T-cell (primary cell): ENCODE results near the gene ZFPM1. TPM values are rescaled to one million over a fixed set of nuclear protein-coding genes. Genes with fewer than 3 reads are reported as not detected.
A peak's percentile ranks its signal among the peaks of the same experiment; 100 is the strongest.

Experiments
- ATAC-seq, 4 experiments: fragments of 200-7000 bp in 3 of 4; fragments of 150-1000 bp in 1 of 4; cut with Tn5 transposase; replicated peaks in 1 of 4; 1 replicate in 3 of 4; 2 replicates in 1 of 4; pipeline ENCODE4 v1.10.0; 2021; ENCODE audit warnings: moderate library complexity in 3 of 4, mild to moderate bottlenecking in 2 of 4, moderate number of reproducible peaks in 1 of 4
- CTCF ChIA-PET, 2 donors: fragments of 300-600 bp; sonication (Branson Sonifier 250); formaldehyde crosslinking; loops; one replicate each; lab custom pipeline; 2022; ENCODE audit warnings: antibody characterized with exemption in 2 of 2; lab: Charles Lee
- POLR2A ChIA-PET, 2 donors: fragments of 300-600 bp; sonication (Branson Sonifier 250); formaldehyde crosslinking; loops; one replicate each; lab custom pipeline; 2022; ENCODE audit warnings: antibody characterized with exemption in 2 of 2; lab: Charles Lee
- DNase-seq, 35 experiments: peaks; one replicate each; pipeline versions ENCODE4 v3.0.0 to v3.0.0-alpha.2; 2013 to 2023
- H3K27ac ChIP-seq: one replicate; pipeline ENCODE4 v1.5.1; 2013; ENCODE audit warnings: low read length
- H3K27me3 ChIP-seq, 2 experiments: replicated peaks in 1 of 2; 1 replicate in 1 of 2; 2 replicates in 1 of 2; pipeline versions ENCODE4 v1.6.1 to v1.7.0; 2013; ENCODE audit warnings: low read length in 1 of 2, mixed read lengths in 1 of 2; ENCODE audit not compliant: control insufficient read depth in 2 of 2, insufficient read depth in 2 of 2; ENCODE audit errors: extremely low read depth in 1 of 2
- H3K36me3 ChIP-seq, 2 donors: 1 replicate in 1 of 2; 2 replicates in 1 of 2; pipeline versions ENCODE4 v1.6.1 to v1.7.0; 2013; ENCODE audit warnings: low read length in 1 of 2; ENCODE audit not compliant: control insufficient read depth in 2 of 2, insufficient read depth in 1 of 2; ENCODE audit errors: extremely low read depth in 1 of 2
- H3K4me1 ChIP-seq, 2 experiments: 1 replicate in 1 of 2; 2 replicates in 1 of 2; pipeline versions ENCODE4 v1.6.1 to v1.7.0; 2013; ENCODE audit warnings: low read length in 2 of 2, mixed read lengths in 1 of 2; ENCODE audit not compliant: insufficient read depth in 2 of 2, control insufficient read depth in 1 of 2; ENCODE audit errors: extremely low read depth in 1 of 2
- H3K4me3 ChIP-seq, 2 donors: 1 replicate in 1 of 2; 2 replicates in 1 of 2; pipeline versions ENCODE4 v1.5.1 to v1.7.0; 2013; ENCODE audit warnings: mild to moderate bottlenecking in 2 of 2, low read length in 1 of 2, moderate library complexity in 1 of 2; ENCODE audit not compliant: control insufficient read depth in 1 of 2; ENCODE audit errors: extremely low read depth in 1 of 2
- H3K9me3 ChIP-seq: 2 replicates; pipeline ENCODE4 v1.7.0; 2013
- H3K27ac Mint-ChIP-seq, 2 donors: one replicate each; pipeline ENCODE4 v1.8.0; 2020 to 2021; ENCODE audit warnings: mild to moderate bottlenecking in 2 of 2, mixed read lengths in 2 of 2
- H3K27me3 Mint-ChIP-seq, 2 donors: one replicate each; pipeline ENCODE4 v1.8.0; 2021 to 2022; ENCODE audit warnings: mixed read lengths in 2 of 2
- H3K36me3 Mint-ChIP-seq: one replicate; pipeline ENCODE4 v1.8.0; 2021; ENCODE audit warnings: mixed read lengths
- H3K4me1 Mint-ChIP-seq, 3 donors: one replicate each; pipeline ENCODE4 v1.8.0; 2020 to 2022; ENCODE audit warnings: mixed read lengths in 3 of 3, mild to moderate bottlenecking in 1 of 3
- H3K4me3 Mint-ChIP-seq, 3 donors: one replicate each; pipeline ENCODE4 v1.8.0; 2020 to 2022; ENCODE audit warnings: mild to moderate bottlenecking in 3 of 3, mixed read lengths in 3 of 3, moderate library complexity in 3 of 3
- H3K9me3 Mint-ChIP-seq, 3 donors: one replicate each; pipeline ENCODE4 v1.8.0; 2020 to 2022; ENCODE audit warnings: mixed read lengths in 3 of 3
- WGBS: methylation state at CpG from one replicate; pipeline ENCODE4 v1.1.5; 2013; ENCODE audit warnings: missing lambda C conversion rate; ENCODE audit not compliant: insufficient coverage; 5-methylcytosine and 5-hydroxymethylcytosine counted together
- total RNA-seq, 35 experiments: library from RNA in 6 of 35; stranded (reverse) in 6 of 35; fragments of 120-200 nt in 1 of 35; gene quantifications; one replicate each; pipeline versions ENCODE4 v1.2.1 to v1.2.4 and lab custom pipeline; 2013 to 2026

ZFPM1 gene
- total RNA-seq, 5 donors from 2014 or later (not counting 1 experiment from before 2014, with no cell fraction given) = 19.6 to 38.4 (median 33.1) TPM

- Mint-ChIP-seq H3K27ac (peak overlapping the region in 1 of 2 donors; percentile 48), H3K4me3 (peak overlapping the region in 1 of 3 donors; percentile 45)
- POLR2A ChIA-PET = no interaction called here
Observed at GRCh38 chr16:88458039-88458772, 5.1 kb downstream of the ZFPM1 start.

GRCh38 chr16:88458773-88459235 lies 5.7 kb downstream of the ZFPM1 start:
- Histone ChIP-seq H3K27me3 (no peaks in the 10 kb centered on the region), H3K4me1 (peaks cover 16 to 92% of the 10 kb centered on the region in 2 experiments), H3K27ac (no peak overlapping the region), H3K9me3 (no peaks in the 10 kb centered on the region), H3K4me3 (no peak overlapping the region), H3K36me3 (peaks cover 0 to 5% of the 10 kb centered on the region in 2 donors)
- 94% methylated on average over 11 of the region's 12 CpGs for WGBS
- Mint-ChIP-seq H3K36me3 (no peaks in the 10 kb centered on the region), H3K9me3 (no peaks in the 10 kb centered on the region), H3K27ac (no peak overlapping the region), H3K27me3 (no peaks in the 10 kb centered on the region), H3K4me1 (peaks cover 51 to 65% (median 55%) of the 10 kb centered on the region in 3 donors), H3K4me3 (no peak overlapping the region)
- CTCF ChIA-PET = no interaction called here
- POLR2A ChIA-PET = interaction anchor here in 1 of 2 donors (0.6 to 0.7 kb wide), 2 partner anchors 9 to 10 kb away, joined by 4 read pairs; no protein-coding TSS in a partner anchor
- DNase-seq = no peak
- ATAC-seq = no peak

More at GRCh38 chr16:88458039-88458772, 5.1 kb downstream of the ZFPM1 start:
- Histone ChIP-seq H3K27me3 (no peaks in the 10 kb centered on the region), H3K4me1 (peaks cover 16 to 86% of the 10 kb centered on the region in 2 experiments), H3K36me3 (peaks cover 0 to 5% of the 10 kb centered on the region in 2 donors), H3K4me3 (no peak overlapping the region), H3K9me3 (no peaks in the 10 kb centered on the region), H3K27ac (no peak overlapping the region)
- Mint-ChIP-seq H3K27me3 (no peaks in the 10 kb centered on the region), H3K4me1 (peaks cover 45 to 59% (median 50%) of the 10 kb centered on the region in 3 donors), H3K9me3 (no peaks in the 10 kb centered on the region), H3K36me3 (no peaks in the 10 kb centered on the region)
- CTCF ChIA-PET = interaction anchor here in 1 of 2 donors (0.6 kb wide), 1 partner anchor 96 kb away, joined by 4 read pairs; no protein-coding TSS in a partner anchor
- no peak for DNase-seq
- WGBS = 90% methylated on average over 20 of the region's 20 CpGs
- ATAC-seq = no peak

GRCh38 chr16:88459366-88460073 lies 6.4 kb downstream of the ZFPM1 start:
- Mint-ChIP-seq H3K36me3 (no peaks in the 10 kb centered on the region), H3K4me1 (peaks cover 55 to 71% (median 59%) of the 10 kb centered on the region in 3 donors), H3K27ac (no peak overlapping the region), H3K4me3 (no peak overlapping the region), H3K27me3 (no peaks in the 10 kb centered on the region), H3K9me3 (no peaks in the 10 kb centered on the region)
- Histone ChIP-seq H3K9me3 (no peaks in the 10 kb centered on the region), H3K27ac (no peak overlapping the region), H3K27me3 (no peaks in the 10 kb centered on the region), H3K4me3 (no peak overlapping the region), H3K36me3 (peaks cover 0 to 7% of the 10 kb centered on the region in 2 donors), H3K4me1 (peaks cover 16 to 92% of the 10 kb centered on the region in 2 experiments)
- no peak for ATAC-seq
- ChIA-PET POLR2A (interaction anchor here in 1 of 2 donors (0.6 to 0.7 kb wide), 2 partner anchors 8 to 9 kb away, joined by 4 read pairs; no protein-coding TSS in a partner anchor), CTCF (no interaction called here)
- DNase-seq = no peak
- 93% methylated on average over 7 of the region's 8 CpGs for WGBS

- ATAC-seq (no peak), DNase-seq (no peak)
- Mint-ChIP-seq H3K4me3 (no peak overlapping the region), H3K4me1 (peaks cover 58 to 83% (median 68%) of the 10 kb centered on the region in 3 donors), H3K27me3 (no peaks in the 10 kb centered on the region), H3K9me3 (no peaks in the 10 kb centered on the region), H3K36me3 (no peaks in the 10 kb centered on the region), H3K27ac (peak overlapping the region in 1 of 2 donors; percentile 28)
- peaks cover 0 to 7% of the 10 kb centered on the region in 2 donors for H3K36me3 ChIP-seq
- H3K4me1 ChIP-seq = peaks cover 23 to 97% of the 10 kb centered on the region in 2 experiments
- WGBS = 92% methylated on average over 19 of the region's 32 CpGs
- ChIA-PET CTCF (no interaction called here), POLR2A (interaction anchor here in 1 of 2 donors (0.7 kb wide), 1 partner anchor 10 kb away, joined by 4 read pairs; no protein-coding TSS in a partner anchor)
- H3K4me3 ChIP-seq = no peak overlapping the region
- H3K27me3 ChIP-seq = no peaks in the 10 kb centered on the region
- H3K27ac ChIP-seq = no peak overlapping the region
- H3K9me3 ChIP-seq = no peaks in the 10 kb centered on the region
Observed at GRCh38 chr16:88460496-88461330, 7.6 kb downstream of the ZFPM1 start.

GRCh38 chr16:88461331-88462269 lies 8.5 kb downstream of the ZFPM1 start:
- H3K27me3 Mint-ChIP-seq = no peaks in the 10 kb centered on the region
- ATAC-seq (no peak), DNase-seq (no peak)
- Histone ChIP-seq H3K9me3 (no peaks in the 10 kb centered on the region), H3K27ac (no peak overlapping the region), H3K36me3 (peaks cover 0 to 7% of the 10 kb centered on the region in 2 donors), H3K4me3 (no peak overlapping the region), H3K27me3 (no peaks in the 10 kb centered on the region), H3K4me1 (peaks cover 22 to 97% of the 10 kb centered on the region in 2 experiments)
- H3K27ac Mint-ChIP-seq = peak overlapping the region; percentile 39 to 55
- ChIA-PET CTCF (no interaction called here), POLR2A (no interaction called here)
- H3K4me1 Mint-ChIP-seq = peaks cover 52 to 85% (median 69%) of the 10 kb centered on the region in 3 donors
- H3K36me3 Mint-ChIP-seq = no peaks in the 10 kb centered on the region
- no peaks in the 10 kb centered on the region for H3K9me3 Mint-ChIP-seq
- no peak overlapping the region for H3K4me3 Mint-ChIP-seq
- 81% methylated on average over 13 of the region's 30 CpGs for WGBS
